Mammary epithelial cell (primary cell): ENCODE measurements around the gene CHODL.

Source experiments
- CTCF ChIP-seq, 2 donors: IDR thresholded peaks in 1 of 2; conservative IDR thresholded peaks in 1 of 2; 2 replicates each; pipeline ENCODE4 v1.5.1; 2011 to 2012; ENCODE audit warnings: inconsistent platforms in 2 of 2, low read length in 2 of 2, mild to moderate bottlenecking in 2 of 2, control low read depth in 1 of 2, low read depth in 1 of 2; ENCODE audit not compliant: insufficient read depth in 1 of 2; ENCODE audit errors: extremely low read depth in 1 of 2
- EZH2 ChIP-seq: IDR thresholded peaks from 2 replicates; pipeline ENCODE4 v1.6.1; 2012; ENCODE audit warnings: low read length, inconsistent platforms, borderline replicate concordance

GRCh38 chr21:18251065-18251464, 6.4 kb downstream of the CHODL start:
- TF ChIP-seq EZH2 (no peak), CTCF (conservative IDR thresholded peaks at IDR 0.05 in 1 of 2, IDR thresholded peaks at IDR 0.05 in 1 of 2; ENCODE audit: extremely low read depth in 1 of 2, insufficient read depth in 1 of 2, low read depth in 1 of 2, low read length in 2 of 2) (no peak)
